HS-5 (cell line): ENCODE measurements around the gene NLK.
"Not testable (repeated sequence)": the region's sequence is repeated elsewhere in the genome, so short reads cannot be mapped to it uniquely, and the experiment has no call there.

ENCODE experiments used
- DNase-seq: peaks from one replicate; pipeline ENCODE4 v3.0.0-alpha.2; 2012; ENCODE audit warnings: low read depth

Gene NLK

GRCh38 chr17:28072936-28073533 is 30.6 kb downstream of the NLK start:
- DNase-seq: no peak

GRCh38 chr17:28074010-28074409 is 31.5 kb downstream of the NLK start:
- DNase-seq: no peak

DNA sequence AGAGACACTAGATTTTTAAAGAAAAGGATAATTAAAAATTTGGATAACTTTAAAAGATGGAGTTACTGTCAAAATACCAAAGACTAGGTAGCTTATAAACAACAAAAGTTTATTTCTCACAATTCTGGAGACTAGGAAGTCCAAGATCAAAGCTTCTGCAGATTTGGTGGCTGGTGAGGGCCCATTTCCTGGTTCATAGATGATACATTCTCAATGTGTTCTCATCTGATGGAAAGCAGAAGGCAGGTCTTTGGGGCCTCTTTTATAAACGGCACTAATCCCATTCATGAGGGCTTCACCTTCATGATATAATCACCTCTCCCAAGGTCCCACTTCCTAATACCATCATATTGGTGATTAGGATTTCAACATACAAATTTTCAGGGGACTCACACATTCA is 33.7 kb downstream of the NLK start:
- no peak for DNase-seq

- DNase-seq: not testable (repeated sequence)
These were observed 34.7 kb downstream of the NLK start for GRCh38 chr17:28077140-28077539.

GRCh38 chr17:28078341-28079229 is 36.1 kb downstream of the NLK start:
- no peak for DNase-seq

- DNase-seq: no peak
These were observed 39.0 kb downstream of the NLK start for GRCh38 chr17:28081467-28081866.

DNA sequence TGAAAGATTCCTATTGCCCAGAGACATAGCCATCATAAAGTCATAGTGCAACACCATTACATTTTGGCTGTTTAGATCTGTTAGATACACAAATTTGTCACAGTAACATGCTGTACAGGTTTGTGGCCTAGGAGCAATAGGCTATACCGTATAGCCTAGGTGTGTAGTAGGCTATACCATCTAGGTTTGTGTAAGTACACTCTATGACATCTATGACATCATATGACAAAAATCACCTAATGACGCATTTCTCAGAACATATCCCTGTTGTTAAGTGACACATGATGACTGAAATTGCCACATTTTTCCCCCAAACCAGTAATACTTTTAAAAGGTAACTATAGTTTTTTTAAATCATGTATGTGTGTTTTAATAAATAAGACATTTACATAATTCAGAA is 43.3 kb downstream of the NLK start:
- no peak for DNase-seq

DNA sequence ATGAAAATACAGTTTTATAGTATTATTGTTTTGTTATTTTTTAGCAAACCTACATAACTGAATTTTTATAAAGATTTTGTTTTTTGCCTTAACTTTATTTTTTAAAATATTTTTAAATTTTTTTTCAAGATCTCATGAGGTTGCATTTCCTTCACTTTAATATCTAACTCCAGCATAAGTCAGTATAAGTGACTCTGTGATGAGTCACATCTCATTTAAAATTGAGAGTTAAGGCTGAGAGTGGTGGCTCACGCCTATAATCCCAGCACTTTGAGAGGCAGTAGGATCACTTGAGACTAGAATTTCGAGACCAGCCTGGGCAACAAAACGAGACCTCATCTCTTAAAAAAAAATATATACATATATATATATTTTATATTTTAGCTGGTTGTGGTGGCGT is 44.0 kb downstream of the NLK start:
- peak; percentile 10 for DNase-seq

- DNase-seq: no peak
These were observed 45.3 kb downstream of the NLK start for GRCh38 chr17:28087743-28088142.

DNA sequence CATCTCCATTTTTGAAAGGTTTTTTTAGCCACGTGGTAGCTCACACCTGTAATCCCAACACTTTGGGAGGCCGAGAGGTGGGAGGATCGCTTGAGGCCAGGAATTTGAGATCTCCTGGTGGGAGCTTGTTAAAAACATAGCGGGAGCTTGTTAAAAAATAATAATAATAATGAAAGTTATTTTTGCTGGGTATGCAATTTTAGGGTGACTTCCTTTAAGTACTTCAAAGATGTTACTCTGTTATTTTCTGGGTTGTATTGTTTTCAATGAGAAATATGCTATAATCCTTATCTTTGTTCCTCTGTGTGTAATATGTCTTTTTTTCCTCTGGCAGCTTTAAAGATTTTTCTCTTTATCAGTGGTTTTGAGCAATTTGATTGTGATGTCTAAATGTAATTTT is 48.1 kb downstream of the NLK start:
- no peak for DNase-seq

DNA sequence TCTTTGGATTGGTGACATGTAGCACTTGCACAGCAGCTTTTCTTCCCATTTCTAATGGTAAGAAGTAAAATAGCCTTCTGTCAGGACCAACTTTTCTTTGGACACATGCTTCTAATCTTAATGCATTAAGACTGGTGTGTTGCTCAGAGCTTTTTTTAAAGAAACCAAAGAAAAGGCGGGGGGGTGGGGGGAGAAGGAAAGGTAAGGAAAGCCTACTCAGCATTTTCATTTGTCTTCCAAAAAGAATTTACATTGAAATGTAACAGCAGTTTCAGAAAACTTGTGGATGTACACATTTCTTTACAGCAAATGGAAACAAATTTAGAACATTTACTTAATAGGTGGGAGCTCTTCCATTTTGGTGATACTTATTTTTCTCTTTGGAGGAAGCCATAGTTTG is 49.6 kb downstream of the NLK start:
- DNase-seq: no peak

GRCh38 chr17:28093999-28094716 is 51.7 kb downstream of the NLK start:
- no peak for DNase-seq

- DNase-seq: no peak
These were observed 54.3 kb downstream of the NLK start for GRCh38 chr17:28096756-28097155.

DNA sequence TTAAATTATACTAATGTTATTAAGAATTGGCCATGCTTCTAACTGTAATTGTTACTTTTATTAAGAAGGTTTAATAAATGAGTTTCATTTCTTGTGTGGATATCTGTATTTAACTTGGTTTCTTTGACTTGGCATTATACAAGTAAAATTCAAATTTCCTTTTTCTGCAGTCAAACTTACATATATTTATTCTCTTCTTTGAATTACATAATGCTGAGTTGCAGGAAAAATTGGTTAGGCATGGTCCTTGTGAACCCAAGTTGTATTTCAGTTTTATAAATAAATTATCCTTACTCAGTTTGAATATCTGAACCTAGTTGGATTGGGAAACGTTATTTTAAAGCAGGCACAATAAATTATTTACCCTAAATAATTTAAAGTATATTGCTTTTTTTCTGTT is 54.8 kb downstream of the NLK start:
- DNase-seq: no peak

DNA sequence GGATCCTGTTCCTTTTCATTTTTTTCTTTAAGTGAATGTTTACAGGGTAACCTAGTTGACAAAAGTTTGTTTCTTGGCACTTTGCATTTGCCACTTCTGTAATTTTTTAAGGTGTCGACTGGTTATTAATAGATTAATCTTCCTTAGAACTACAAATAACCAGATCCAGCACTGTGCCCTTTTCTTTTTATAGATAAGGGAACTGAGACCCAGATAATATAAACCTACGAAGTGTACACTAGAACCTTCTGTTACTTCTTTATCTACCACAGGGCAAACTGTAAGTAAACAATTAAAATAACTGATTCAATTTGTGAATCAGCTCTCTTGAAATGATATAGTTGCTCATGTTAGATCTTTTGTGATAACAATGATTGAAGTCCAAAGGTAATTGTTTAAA is 55.4 kb downstream of the NLK start:
- no peak for DNase-seq

GRCh38 chr17:28098591-28098990 is 56.1 kb downstream of the NLK start:
- not testable (repeated sequence) for DNase-seq

- no peak for DNase-seq
These were observed 57.8 kb downstream of the NLK start for GRCh38 chr17:28100251-28100650.

DNA sequence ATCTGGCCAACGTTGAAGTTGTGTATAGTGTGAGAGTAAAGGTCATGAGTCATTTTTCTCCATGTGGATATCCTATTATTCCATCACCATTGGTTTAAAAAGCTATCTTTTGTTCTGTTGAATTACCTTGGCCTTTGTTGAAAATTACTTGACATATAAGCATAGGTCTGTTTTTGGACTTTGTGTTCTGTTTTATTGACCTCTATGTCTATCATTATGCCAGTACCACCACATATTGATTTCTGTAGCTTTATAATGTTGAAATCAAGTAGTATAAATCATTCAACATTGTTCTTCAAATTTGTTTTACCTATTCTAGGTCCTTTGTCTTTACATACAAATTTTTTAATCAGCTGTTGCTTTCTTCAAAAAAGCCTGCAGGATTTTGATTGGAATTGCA is 58.5 kb downstream of the NLK start:
- DNase-seq: no peak

DNA sequence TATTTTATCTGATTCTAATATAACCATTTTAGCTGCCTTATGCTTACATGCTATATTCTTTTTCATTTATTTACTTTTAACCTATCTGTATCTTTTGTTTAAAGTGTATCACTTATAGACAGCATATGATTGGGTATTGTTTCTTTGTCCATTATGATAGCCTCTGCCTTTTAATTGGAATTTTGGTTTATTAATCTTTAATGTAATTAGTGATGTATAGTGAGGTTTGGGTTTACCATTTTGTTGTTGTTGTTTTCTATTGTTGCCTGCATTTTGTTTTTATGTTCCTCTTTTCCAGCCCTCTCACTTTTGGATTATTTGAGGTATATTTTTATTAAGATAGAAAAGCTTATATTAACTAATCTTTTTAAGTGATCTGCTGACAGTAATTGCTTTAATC is 59.4 kb downstream of the NLK start:
- no peak for DNase-seq

DNA sequence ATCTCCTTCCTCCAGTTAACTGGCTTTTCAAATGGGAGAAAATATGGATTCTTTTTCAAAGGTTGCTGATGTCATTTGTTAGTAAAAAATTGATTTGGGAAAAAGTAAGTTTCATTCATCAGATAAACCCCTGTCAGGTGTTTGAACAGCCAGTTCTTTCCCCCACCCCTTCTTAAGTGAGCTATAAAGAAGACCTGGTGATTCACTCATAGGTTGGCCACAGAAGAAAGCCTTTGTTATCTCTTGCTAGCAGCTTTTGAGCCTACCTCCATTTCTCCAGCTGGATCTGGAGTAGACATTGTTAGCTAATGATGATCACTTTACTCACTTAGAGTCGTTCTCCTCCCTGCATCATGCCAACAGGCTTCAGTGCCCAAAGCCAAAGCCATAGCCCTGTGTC is 63.0 kb downstream of the NLK start:
- no peak for DNase-seq

GRCh38 chr17:28110184-28110583 is 67.7 kb downstream of the NLK start:
- no peak for DNase-seq

DNA sequence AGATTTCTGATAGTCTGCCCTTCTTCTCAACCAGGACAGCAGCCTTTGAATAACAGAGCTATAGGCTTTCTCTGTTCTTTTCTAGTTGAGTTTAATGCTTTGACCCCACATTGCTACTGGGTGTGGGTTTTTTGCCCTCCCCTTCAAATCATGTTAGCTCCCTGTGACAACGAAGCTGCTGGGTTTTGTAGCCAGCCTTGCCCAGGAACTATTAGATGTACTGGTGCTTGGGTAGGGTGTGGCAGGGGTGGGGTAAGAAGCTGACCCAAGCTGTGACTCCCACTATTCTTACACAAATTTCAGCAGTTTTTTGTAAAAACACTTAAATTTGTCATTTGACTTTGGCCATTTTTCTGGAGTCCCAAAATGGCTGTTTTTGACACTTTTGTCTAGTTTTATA is 69.7 kb downstream of the NLK start:
- no peak for DNase-seq

DNA sequence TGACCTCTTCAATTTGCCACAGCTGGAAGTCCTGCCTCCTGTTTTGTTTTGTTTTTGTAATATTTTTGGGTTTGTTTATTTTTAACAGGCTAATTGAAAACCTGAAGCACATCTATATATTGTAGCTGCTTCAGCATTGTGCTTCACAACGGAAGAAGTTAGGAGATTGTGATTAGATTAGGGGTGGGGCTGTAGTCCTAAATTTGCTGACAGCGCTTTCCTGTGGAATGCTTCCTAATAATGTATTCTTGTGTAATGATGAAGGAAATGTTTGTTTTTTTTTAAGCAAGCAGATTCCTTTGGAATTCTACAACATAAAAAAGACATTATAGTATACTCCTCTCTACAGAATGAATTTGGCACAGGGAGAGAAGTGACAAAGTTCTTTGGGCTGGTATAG is 70.1 kb downstream of the NLK start:
- no peak for DNase-seq
